Muscle layer of duodenum (tissue), 2 donors: ENCODE results near the gene BORCS6.

Experiments
- H3K27ac ChIP-seq: one replicate; pipeline ENCODE4 v1.7.0; 2013; ENCODE audit warnings: mild to moderate bottlenecking, low read length
- H3K27me3 ChIP-seq: one replicate; pipeline ENCODE4 v1.7.0; 2013; ENCODE audit warnings: low read depth, mild to moderate bottlenecking, control low read depth, low read length
- H3K36me3 ChIP-seq, 2 donors: one replicate each; pipeline ENCODE4 v1.7.0; 2013; ENCODE audit warnings: low read length in 2 of 2, control low read depth in 1 of 2, mild to moderate bottlenecking in 1 of 2; ENCODE audit not compliant: insufficient read depth in 2 of 2, control insufficient read depth in 1 of 2
- H3K4me1 ChIP-seq, 2 donors: one replicate each; pipeline ENCODE4 v1.7.0; 2013; ENCODE audit warnings: low read length in 2 of 2, mild to moderate bottlenecking in 2 of 2, control low read depth in 1 of 2, moderate library complexity in 1 of 2; ENCODE audit not compliant: insufficient read depth in 2 of 2, control insufficient read depth in 1 of 2
- H3K4me3 ChIP-seq, 2 donors: one replicate each; pipeline ENCODE4 v1.7.0; 2013; ENCODE audit warnings: low read length in 2 of 2, low read depth in 1 of 2, mild to moderate bottlenecking in 1 of 2
- H3K9me3 ChIP-seq, 2 donors: one replicate each; pipeline ENCODE4 v1.7.0; 2013; ENCODE audit warnings: low read length in 2 of 2, control low read depth in 1 of 2, mild to moderate bottlenecking in 1 of 2; ENCODE audit not compliant: control insufficient read depth in 1 of 2
- donor health status: healthy.

The BORCS6 gene

GRCh38 chr17:8150194-8151119 is 39.5 kb downstream of the BORCS6 start:
- peak overlapping the region; percentile 100 for H3K27ac ChIP-seq
- H3K9me3 ChIP-seq, result no peaks in the 10 kb centered on the region
- peak overlapping the region; percentile 88 to 91 for H3K4me3 ChIP-seq
- peaks cover 50 to 63% of the 10 kb centered on the region in 2 donors for H3K36me3 ChIP-seq
- no peaks in the 10 kb centered on the region for H3K27me3 ChIP-seq
- peaks cover 13 to 34% of the 10 kb centered on the region in 2 donors for H3K4me1 ChIP-seq

DNA sequence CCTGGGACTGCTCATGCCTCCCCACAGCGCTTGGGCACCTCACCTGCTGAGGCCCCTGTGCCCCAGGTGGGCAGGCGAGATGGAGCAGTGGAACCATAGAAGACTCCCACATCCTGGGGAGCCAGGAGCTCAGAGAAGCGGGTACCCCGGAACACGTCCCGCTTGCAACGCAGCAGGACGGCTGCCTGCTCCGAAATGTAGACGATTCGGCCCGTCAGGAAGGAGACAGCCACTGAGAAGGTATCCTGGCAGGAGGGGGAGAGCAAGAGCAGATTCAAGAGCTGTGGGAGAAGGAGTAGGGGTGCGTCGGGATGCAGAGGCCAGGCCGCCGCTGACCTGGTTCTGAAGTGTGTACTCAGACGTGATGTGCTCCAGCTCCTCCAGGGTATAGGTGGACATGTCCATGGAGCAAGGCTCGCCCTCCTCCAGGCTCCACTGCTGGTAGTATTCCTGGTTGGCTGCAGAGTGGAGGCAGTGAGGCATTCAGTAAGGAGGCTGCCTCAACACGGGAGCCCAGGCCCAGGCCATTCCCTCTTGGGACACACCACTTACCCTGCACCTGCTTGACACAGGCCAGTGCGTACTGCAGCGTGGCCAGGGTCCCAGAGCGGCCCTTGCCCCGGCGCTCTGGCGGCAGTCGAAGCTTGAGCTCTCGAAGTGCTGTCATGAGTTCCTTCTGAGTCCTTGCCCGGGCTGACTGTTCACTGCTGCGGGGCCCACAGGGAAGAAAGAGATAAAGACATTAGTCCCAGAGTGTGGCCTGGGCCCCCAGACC is 40.4 kb downstream of the BORCS6 start:
- Histone ChIP-seq H3K36me3 (peaks cover 56 to 68% of the 10 kb centered on the region in 2 donors), H3K27ac (peak overlapping the region; percentile 8), H3K27me3 (no peaks in the 10 kb centered on the region), H3K4me3 (no peak overlapping the region), H3K9me3 (no peaks in the 10 kb centered on the region), H3K4me1 (peaks cover 13 to 34% of the 10 kb centered on the region in 2 donors)

DNA sequence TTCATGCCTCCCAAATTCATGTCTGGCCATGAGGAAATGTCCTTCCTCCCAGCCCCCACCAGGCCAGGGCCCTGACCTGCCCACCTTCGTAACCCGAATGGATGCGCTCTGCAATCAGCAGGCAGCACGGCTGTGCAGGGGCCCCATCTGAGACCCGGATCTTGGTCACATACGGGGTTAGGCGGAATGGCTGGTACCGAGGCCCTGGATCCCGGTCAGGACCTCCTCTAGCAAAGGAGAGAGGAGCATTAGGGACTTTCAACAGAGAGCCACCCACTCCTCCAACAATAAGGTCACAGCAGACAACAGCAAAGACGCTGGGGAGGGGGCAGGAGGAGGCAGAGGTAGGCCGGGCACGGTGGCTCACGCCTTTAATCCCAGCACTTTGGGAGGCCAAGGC is 41.4 kb downstream of the BORCS6 start:
- peaks cover 13 to 34% of the 10 kb centered on the region in 2 donors for H3K4me1 ChIP-seq
- no peak overlapping the region for H3K27ac ChIP-seq
- no peaks in the 10 kb centered on the region for H3K9me3 ChIP-seq
- H3K4me3 ChIP-seq, result no peak overlapping the region
- H3K27me3 ChIP-seq, result no peaks in the 10 kb centered on the region
- H3K36me3 ChIP-seq, result peaks cover 65 to 74% of the 10 kb centered on the region in 2 donors

GRCh38 chr17:8147805-8148404 is 42.1 kb downstream of the BORCS6 start:
- Histone ChIP-seq H3K9me3 (no peaks in the 10 kb centered on the region), H3K27me3 (no peaks in the 10 kb centered on the region), H3K4me3 (no peak overlapping the region), H3K36me3 (peaks cover 65 to 80% of the 10 kb centered on the region in 2 donors), H3K27ac (no peak overlapping the region), H3K4me1 (peaks cover 9 to 29% of the 10 kb centered on the region in 2 donors)

GRCh38 chr17:8147141-8147804 is 42.7 kb downstream of the BORCS6 start:
- no peaks in the 10 kb centered on the region for H3K9me3 ChIP-seq
- no peaks in the 10 kb centered on the region for H3K27me3 ChIP-seq
- H3K4me1 ChIP-seq, result peaks cover 5 to 26% of the 10 kb centered on the region in 2 donors
- H3K4me3 ChIP-seq, result no peak overlapping the region
- no peak overlapping the region for H3K27ac ChIP-seq
- H3K36me3 ChIP-seq, result peaks cover 71 to 86% of the 10 kb centered on the region in 2 donors

DNA sequence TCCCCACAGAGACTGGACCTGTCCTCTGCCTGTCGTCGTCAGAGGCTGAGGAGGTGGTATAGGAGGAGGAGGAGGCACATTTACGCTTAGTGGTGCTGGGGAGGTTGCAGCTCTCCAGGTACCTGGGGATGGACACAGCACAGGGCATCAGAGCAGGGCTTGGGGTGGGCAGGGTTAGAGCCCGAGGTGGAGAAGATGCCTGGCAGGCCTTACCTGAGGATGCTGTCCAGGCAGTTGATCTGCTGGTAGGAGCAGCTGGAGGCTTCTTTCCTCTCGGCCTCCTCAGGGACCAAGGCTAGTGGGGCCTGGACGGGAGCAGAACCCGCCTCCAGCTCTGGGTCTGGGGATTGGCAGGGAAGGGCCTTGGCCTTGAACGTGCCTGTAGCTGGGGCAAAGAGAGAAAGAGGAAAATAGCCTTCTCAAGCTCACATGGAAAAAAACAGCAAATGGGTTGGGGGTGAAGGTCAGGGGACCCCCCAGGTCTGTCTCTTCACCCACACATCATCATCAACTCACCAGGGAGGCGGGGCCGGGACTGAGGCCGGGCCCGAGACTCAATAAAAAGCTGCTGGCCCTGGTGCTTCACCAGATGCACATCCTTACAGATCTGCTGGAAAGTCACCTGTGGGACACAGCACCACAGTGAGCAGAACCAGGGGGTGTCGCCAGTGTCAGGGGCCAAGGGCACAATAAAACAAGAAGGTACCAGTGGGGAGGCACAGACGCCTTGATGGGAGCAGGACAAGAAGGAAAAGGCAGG is 43.4 kb downstream of the BORCS6 start:
- Histone ChIP-seq H3K4me3 (no peak overlapping the region), H3K27ac (no peak overlapping the region), H3K36me3 (peaks cover 78 to 93% of the 10 kb centered on the region in 2 donors), H3K9me3 (no peaks in the 10 kb centered on the region), H3K4me1 (peaks cover 5 to 26% of the 10 kb centered on the region in 2 donors), H3K27me3 (no peaks in the 10 kb centered on the region)

DNA sequence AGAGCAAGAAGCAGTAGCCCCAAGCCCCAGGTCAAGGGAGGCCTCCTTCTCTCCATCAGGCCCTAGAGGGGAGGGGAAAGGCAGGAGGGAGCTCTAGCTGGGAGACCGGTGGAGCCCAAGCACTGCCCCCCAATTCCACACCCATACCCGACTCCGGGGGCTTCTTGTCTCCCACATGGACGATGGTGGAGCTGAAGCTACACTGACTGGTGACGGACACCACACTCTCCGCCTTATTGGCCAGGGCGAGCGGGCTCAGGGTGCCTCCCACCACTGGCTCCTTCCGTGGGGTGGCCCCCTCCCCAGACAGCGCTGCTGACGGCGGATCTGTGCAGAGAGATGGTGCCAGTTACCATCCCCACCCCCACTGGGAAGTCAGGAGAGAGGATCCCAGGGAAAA is 44.2 kb downstream of the BORCS6 start:
- Histone ChIP-seq H3K27me3 (no peaks in the 10 kb centered on the region), H3K36me3 (peaks cover 85 to 100% of the 10 kb centered on the region in 2 donors), H3K27ac (no peak overlapping the region), H3K9me3 (no peaks in the 10 kb centered on the region), H3K4me1 (peaks cover 4 to 30% of the 10 kb centered on the region in 2 donors), H3K4me3 (no peak overlapping the region)

- Histone ChIP-seq H3K27ac (no peak overlapping the region), H3K36me3 (peaks cover 85 to 100% of the 10 kb centered on the region in 2 donors), H3K27me3 (no peaks in the 10 kb centered on the region), H3K4me1 (peaks cover 0 to 24% of the 10 kb centered on the region in 2 donors), H3K9me3 (no peaks in the 10 kb centered on the region), H3K4me3 (no peak overlapping the region)
Observed at GRCh38 chr17:8144401-8145231, 45.4 kb downstream of the BORCS6 start.

DNA sequence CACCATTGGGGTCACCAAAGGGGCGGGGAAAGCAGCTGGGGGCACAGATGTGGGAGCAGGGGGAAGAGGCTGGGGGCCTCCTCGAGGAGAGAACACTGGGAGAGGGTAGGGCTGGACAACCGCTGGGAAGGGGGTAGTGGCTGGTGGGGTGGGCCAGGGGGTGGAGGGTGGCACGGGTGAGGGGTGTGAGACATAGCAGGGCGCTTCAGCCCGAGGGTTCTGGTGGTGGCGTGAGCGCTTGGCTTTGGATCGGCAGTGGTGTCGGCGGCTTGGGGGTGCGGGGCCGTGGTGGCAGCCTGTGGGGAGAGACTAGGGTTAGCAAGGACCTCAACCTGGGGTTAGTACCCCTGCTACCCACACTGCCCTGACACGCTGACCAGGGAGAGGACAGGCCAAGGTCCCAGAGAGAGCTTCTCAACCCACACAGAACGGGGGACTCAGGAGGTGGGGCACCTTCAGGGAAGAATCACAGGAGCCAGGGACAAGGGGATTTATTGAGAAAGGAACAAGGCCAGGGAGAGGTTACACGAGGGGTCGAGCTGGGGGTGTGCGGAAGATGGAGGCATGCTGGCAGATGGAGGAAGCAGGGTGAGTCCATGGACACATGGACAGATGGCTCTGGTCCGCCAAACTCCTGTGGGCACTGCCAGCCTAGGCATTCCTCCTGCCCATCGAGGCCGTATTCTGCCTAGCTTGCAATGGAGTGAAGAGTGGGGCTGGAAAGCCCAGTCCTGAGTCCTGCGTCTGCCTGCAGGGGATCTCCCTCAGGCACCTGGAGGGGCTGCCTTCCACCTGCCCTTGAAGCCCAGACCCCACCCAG is 46.2 kb downstream of the BORCS6 start:
- Histone ChIP-seq H3K4me3 (no peak overlapping the region), H3K27me3 (no peaks in the 10 kb centered on the region), H3K36me3 (peaks cover 83 to 91% of the 10 kb centered on the region in 2 donors), H3K27ac (no peak overlapping the region), H3K9me3 (no peaks in the 10 kb centered on the region), H3K4me1 (peaks cover 0 to 22% of the 10 kb centered on the region in 2 donors)
